Measurements from ENCODE around the gene PHYH.
"Not testable (repeated sequence)": the region's sequence is repeated elsewhere in the genome, so short reads cannot be mapped to it uniquely, and the experiment has no call there.

Gene PHYH

GRCh38 chr10:13270877-13271551 is 28.9 kb downstream of the PHYH start:
- no peak for DNase-seq

GRCh38 chr10:13268841-13269240 is 31.0 kb downstream of the PHYH start:
- DNase-seq = peak; percentile 89

- DNase-seq = no peak
Observed at GRCh38 chr10:13268310-13268709, 31.6 kb downstream of the PHYH start.

GRCh38 chr10:13263591-13263990 is 36.3 kb downstream of the PHYH start:
- no peak for DNase-seq

GRCh38 chr10:13262433-13262832 is 37.4 kb downstream of the PHYH start:
- no peak for DNase-seq

GRCh38 chr10:13257621-13258140 is 42.2 kb downstream of the PHYH start:
- no peak for DNase-seq

GRCh38 chr10:13256627-13257026 is 43.2 kb downstream of the PHYH start:
- no peak for DNase-seq

- no peak for DNase-seq
Observed at GRCh38 chr10:13253726-13254125, 46.1 kb downstream of the PHYH start.

- DNase-seq = no peak
Observed at GRCh38 chr10:13247784-13248183, 52.1 kb downstream of the PHYH start.

- no peak for DNase-seq
Observed at GRCh38 chr10:13247246-13247645, 52.6 kb downstream of the PHYH start.

- DNase-seq = not testable (repeated sequence)
Observed at GRCh38 chr10:13242260-13242659, 57.6 kb downstream of the PHYH start.

- DNase-seq = no peak
Observed at GRCh38 chr10:13241613-13242012, 58.3 kb downstream of the PHYH start.

- DNase-seq = no peak
Observed at GRCh38 chr10:13239923-13240322, 59.9 kb downstream of the PHYH start.

- DNase-seq = no peak
Observed at GRCh38 chr10:13238271-13239077, 61.4 kb downstream of the PHYH start.

- DNase-seq = no peak
Observed at GRCh38 chr10:13236638-13237037, 63.2 kb downstream of the PHYH start.

GRCh38 chr10:13234736-13235135 is 65.1 kb downstream of the PHYH start:
- not testable (repeated sequence) for DNase-seq

- DNase-seq = no peak
Observed at GRCh38 chr10:13234172-13234571, 65.7 kb downstream of the PHYH start, which contains the start of gene UCMA. TSS of gene UCMA (minus strand) at chr10:13234374. CDS start at chr10:13234258, 116 bp downstream.

- no peak for DNase-seq
Observed at GRCh38 chr10:13233358-13233757, 66.5 kb downstream of the PHYH start.

- DNase-seq = no peak
Observed at GRCh38 chr10:13231808-13232207, 68.1 kb downstream of the PHYH start.

GRCh38 chr10:13231190-13231589 is 68.7 kb downstream of the PHYH start:
- no peak for DNase-seq

Measured in hematopoietic multipotent progenitor cell treated with erythropoietin and hydrocortisone succinate and interleukin-3 and kit ligand, for 8 days (in vitro differentiated cells).